ENCODE results near the gene RABL2B.

DNA sequence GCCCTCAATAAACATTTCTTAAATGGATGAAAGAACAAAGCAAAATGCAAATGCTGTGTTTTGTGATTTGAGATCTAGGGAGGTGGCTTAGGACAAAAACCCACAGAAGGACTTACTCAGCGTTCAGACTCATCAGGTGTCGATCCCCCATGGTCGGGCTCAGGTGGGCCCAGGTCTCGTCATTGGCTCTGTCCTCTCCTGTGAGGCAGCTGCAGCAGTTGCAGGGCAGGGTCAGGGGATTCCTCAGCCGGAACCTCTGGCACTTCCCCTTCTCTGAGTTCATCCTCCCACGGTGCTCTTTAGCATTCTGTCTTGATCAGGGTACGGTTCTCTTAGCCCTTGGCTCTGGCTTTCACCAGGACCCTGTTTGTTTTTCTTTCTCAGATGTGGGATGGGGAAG lies 59.4 kb downstream of the RABL2B start:
- TF ChIP-seq TAF1 (IDR thresholded peaks at IDR 0.05; ENCODE audit: borderline replicate concordance, insufficient read depth, low read length) (no peak), POLR2AphosphoS5 (IDR thresholded peaks at IDR 0.05; ENCODE audit: low read depth, low read length) (no peak)

Measured in PFSK-1 (cell line).